GM19025 (cell line): Measurements from ENCODE around the gene ANKRD36B.
"Not testable (repeated sequence)": the region's sequence is repeated elsewhere in the genome, so short reads cannot be mapped to it uniquely, and the experiment has no call there.

Experiments used
- ATAC-seq: cut with Tn5 transposase; IDR thresholded peaks from one replicate; pipeline ENCODE4 v1.9.1; 2021; ENCODE audit warnings: mild to moderate bottlenecking, low read depth, moderate library complexity; ENCODE audit not compliant: unreplicated experiment

The ANKRD36B gene

GRCh38 chr2:97589598-97590510, at the start of gene ANKRD36B:
Gene ANKRD36B, minus strand, starts transcription at chr2:97589877. Its CDS starts 192 bp downstream, at chr2:97589685.
- peak; percentile 77 for ATAC-seq

GRCh38 chr2:97626049-97626430, 36.4 kb upstream of the ANKRD36B start:
- not testable (repeated sequence) for ATAC-seq

DNA sequence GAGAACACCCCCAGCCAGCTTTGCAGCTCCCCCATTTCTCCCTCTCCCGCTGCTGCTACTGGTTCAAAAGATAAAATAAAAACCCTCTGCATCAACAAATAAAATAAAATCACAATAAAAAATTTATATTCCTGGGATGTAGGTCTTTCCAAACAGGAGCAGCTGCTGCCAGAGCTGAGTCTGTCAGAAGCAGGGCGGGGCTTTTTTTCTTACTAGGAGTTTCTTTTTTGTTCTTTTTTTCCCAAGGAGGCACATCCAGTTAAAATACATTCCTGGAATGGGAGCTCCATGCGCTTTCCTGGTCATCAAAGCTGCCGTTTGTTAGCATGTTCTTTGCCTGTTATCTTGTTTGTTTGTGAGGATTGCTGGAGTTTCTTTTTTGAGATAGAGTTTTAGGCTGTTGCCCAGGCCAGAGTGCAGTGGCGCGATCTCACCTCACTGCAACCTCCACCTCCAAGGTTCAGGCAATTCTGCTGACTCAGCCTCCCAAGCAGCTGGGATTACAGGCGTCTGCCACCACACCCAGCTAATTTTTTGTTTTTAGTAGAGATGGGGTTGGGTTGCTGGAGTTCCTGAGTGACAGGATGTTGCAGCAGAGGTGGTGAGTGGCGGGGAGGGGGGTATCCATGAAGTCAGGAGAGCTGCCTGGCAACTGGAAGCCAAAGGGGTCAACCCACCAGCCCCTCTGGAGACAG, 35.8 kb upstream of the ANKRD36B start:
- not testable (repeated sequence) for ATAC-seq

GRCh38 chr2:97622976-97623375, 33.3 kb upstream of the ANKRD36B start:
- not testable (repeated sequence) for ATAC-seq

DNA sequence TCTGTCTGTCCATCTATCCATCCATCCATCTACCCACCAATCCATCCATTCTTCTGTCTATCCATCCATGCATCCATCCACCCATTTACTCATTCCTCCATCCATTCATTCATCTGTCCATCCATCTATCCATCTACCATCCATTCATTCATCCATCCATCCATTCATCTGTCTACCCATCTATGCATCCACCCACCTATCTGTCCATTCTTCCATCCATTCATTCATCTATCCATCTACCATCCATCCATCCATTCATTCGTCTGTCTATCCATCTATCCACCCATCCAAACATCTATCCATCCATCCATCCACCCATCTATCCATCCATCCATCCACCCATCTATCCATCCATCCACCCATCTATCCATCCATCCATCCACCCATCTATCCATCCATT, 30.8 kb upstream of the ANKRD36B start:
- not testable (repeated sequence) for ATAC-seq

- not testable (repeated sequence) for ATAC-seq
Measured at GRCh38 chr2:97618939-97619827, 29.5 kb upstream of the ANKRD36B start.

- ATAC-seq: no peak
Measured at GRCh38 chr2:97617911-97618310, 28.2 kb upstream of the ANKRD36B start.

DNA sequence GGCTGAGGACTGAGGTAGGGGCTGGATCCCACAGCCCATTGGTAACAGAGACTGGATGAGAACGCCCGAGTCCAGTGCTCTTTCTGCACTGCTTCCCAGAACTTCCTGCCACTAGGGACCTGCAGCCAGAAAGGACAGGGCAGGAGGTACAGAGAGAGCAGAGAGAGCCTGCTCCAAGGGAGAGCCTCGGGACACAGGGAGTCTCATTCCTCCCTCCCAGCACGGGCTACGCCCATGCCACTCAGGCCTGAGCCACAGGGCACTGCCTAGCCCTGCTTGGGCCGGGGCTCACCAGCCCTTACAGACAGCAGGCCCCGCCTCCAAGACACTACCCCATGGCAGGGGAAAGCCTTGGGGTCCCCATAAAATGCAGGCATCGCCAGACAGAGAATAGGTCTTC, 26.1 kb upstream of the ANKRD36B start:
- not testable (repeated sequence) for ATAC-seq

- ATAC-seq: not testable (repeated sequence)
Measured at GRCh38 chr2:97611895-97612294, 22.2 kb upstream of the ANKRD36B start.

GRCh38 chr2:97608745-97609144, 19.1 kb upstream of the ANKRD36B start:
- ATAC-seq: not testable (repeated sequence)

GRCh38 chr2:97605524-97606339, 16.1 kb upstream of the ANKRD36B start:
- ATAC-seq: not testable (repeated sequence)

- ATAC-seq: not testable (repeated sequence)
Measured at GRCh38 chr2:97605109-97605508, 15.4 kb upstream of the ANKRD36B start.

DNA sequence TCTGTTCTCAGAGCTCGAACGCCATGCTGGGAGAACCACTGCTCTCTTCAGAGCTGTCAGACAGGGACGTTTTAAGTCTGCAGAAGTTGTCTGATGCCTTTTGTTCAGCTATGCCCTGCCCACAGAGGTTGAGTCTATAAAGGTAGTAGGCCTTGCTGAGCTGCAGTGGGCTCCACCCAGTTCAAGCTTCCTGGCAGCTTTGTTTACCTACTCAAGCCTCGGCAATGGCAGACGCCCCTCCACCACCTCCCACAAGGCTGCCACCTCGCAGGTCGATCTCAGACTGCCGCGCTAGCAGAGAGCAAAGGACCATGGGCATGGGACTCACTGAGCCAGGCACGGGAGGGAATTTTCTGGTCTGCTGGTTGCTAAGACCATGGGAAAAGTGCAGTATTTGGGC, 11.9 kb upstream of the ANKRD36B start:
- not testable (repeated sequence) for ATAC-seq

DNA sequence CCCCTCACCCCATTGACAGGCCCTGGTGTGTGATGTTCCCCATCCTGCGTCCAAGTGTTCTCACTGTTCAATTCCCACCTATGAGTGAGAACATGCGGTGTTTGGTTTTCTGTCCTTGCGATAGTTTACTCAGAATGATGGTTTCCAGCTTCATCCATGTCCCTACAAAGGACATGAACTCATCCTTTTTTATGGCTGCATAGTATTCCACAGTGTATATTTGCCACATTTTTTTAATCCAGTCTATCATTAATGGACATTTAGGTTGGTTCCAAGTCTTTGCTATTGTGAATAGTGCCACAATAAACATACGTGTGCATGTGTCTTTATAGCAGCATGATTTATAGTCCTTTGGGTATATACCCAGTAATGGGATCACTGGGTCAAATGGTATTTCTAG, 6.5 kb upstream of the ANKRD36B start:
- ATAC-seq: not testable (repeated sequence)

GRCh38 chr2:97593520-97593919, 3.8 kb upstream of the ANKRD36B start:
- ATAC-seq: not testable (repeated sequence)

DNA sequence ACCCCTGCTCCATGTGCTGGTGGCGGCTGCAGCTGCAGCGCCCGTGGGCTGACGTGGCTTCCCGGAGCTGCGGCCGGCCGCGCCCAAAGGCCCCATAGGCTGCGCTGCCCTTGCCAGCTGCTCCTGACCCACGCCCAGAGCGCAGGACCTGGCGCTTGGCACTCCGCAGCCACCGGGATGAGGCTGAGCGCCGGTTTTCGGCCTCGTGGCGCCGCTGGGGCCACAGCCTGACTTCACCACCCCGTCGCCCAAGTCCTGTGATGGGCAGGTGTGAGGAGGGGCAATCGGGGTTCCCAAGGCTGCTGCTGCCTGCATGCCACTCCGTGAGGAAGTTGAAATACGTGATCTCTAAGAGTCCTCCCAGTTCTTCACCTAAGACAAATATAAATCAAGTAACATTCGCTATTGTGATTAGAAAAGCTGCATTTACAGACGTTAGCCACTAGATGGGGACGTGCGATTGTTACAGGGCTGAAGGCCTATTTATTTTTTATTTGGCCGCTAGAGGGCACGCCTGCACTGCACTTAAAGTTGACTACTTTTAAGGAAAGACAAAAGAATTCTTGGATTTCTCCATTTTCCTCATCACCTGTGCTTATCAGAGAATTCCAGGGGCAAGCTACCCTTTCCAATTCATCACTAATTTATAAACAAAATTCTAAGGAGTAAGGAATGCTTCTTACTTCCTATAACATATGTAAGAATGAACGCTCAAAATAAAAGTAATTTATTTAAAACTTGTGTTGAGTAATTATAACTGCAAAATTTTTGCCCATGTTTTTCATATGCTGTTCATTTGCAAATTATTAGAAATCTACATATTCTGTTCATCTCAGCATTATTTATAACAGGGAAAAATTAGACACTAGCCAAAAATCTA, 1.1 kb upstream of the ANKRD36B start:
- not testable (repeated sequence) for ATAC-seq

DNA sequence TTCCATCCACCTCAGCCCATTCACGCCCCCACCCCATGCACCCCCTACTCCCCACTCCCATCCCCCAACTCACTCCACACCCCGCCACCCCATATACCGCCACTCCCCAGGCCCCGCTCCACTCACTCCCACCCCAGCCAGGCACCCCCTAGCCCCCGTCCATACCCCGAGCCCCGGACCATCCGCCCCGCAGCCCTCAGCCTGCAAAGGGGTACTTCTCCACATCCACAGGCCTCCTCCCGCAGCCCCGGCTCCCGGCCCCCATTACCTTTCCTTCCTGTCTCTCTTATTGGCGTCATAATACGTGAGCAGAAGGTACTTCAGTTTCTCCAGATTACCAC, 450 bp downstream of the ANKRD36B start:
- ATAC-seq: peak; percentile 37

- not testable (repeated sequence) for ATAC-seq
Measured at GRCh38 chr2:97565674-97566073, 24.0 kb downstream of the ANKRD36B start.

DNA sequence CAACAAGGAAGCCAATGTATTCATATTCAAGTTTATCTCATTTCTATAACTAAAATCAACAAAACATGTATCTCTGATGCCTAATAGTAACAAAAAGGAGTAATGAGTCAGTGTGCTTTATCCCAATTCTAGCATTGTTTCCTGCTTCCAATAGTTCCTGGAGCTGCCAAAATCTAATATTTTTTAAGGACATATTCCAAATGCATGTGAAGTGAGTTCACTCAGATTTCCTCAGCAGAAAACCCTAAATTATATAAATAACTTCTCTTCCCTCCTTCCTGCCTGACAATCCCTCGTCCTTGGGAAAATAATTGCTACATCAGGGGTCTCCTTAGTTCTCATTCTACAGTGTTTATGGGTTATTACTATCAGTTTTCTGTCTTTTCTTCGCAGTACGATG, 37.3 kb downstream of the ANKRD36B start:
- not testable (repeated sequence) for ATAC-seq
